Measurements from ENCODE around the gene TMC8. TPM values are rescaled to one million over a fixed set of nuclear protein-coding genes. Genes with fewer than 3 reads are reported as not detected.

Gene TMC8
- total and polyA plus RNA-seq, 2 of the 8 experiments (the other 6 are each of a cell fraction or from before 2014, with no cell fraction given) = 1.00 to 2.8 TPM

DNA sequence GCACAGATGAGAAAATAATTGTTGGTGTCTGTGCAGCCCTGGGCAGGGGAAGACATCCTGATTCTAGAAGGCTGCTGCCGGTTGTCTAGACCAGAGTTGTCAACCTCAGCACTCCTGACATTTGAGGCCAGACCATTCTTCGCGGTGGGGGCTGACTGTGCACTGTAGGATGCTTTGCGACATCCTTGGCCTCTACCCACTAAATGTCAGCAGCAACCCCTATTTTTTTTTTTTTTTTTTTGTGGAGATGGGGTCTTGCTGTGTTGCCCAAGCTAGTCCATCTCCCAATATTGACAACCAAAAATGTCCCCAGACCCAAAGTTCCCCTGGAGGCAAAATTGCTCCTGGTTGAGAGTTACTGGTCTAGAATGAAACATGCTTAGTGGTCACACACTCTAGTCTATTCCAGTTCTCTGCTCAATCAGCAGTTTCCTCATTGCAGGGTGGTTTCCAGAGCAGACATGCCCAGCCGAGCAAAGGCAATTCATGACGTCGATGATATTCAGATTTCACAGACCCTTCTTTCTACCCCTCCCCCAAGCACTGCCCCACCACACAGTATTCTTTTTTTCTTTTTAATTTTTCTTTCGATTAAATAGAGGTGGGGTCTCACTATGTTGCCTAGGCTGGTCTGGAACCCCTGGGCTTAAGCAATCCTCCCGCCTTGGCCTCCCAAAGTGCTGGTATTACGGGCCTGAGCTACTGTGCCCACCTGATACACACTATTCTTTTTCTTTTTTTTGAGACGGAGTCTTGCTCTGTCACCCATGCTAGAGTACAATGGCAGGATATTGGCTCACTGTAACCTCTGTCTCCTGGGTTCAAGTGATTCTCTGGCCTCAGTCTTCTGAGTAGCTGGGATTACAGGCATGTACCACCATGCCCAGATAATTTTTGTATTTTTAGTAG, 24.6 kb downstream of the TMC8 start:
- no peak overlapping the region for H3K4me3 ChIP-seq (ENCODE audit: extremely low read depth in 1 of 4, insufficient read depth in 2 of 4, low read depth in 3 of 4, low read length in 4 of 4)
- H3K79me2 ChIP-seq (ENCODE audit: control insufficient read depth in 1 of 2, insufficient read depth in 2 of 2, low read length in 2 of 2) = no peaks in the 10 kb centered on the region
- H3K56ac ChIP-seq (replicated peaks; ENCODE audit: insufficient read length, low read depth, low read length) = no peak overlapping the region
- H4K8ac ChIP-seq (ENCODE audit: extremely low read depth, insufficient read depth, low read length) = no peak overlapping the region
- no peak overlapping the region for H2BK5ac ChIP-seq (ENCODE audit: low read depth, low read length)
- no peaks in the 10 kb centered on the region for H3K27me3 ChIP-seq (replicated peaks in 1 of 4; ENCODE audit: control insufficient read depth in 3 of 4, extremely low read depth in 1 of 4, insufficient read depth in 3 of 4, low read length in 3 of 4)
- H4K20me1 ChIP-seq (replicated peaks in 1 of 2; ENCODE audit: control insufficient read depth in 1 of 2, insufficient read depth in 2 of 2, low read length in 2 of 2) = no peaks in the 10 kb centered on the region
- H3K14ac ChIP-seq (ENCODE audit: insufficient read length) = no peak overlapping the region
- no peak overlapping the region for H3K23ac ChIP-seq (ENCODE audit: insufficient read length)
- H3K27ac ChIP-seq (ENCODE audit: low read depth, low read length) = no peak overlapping the region
- H3K36me3 ChIP-seq (ENCODE audit: control insufficient read depth in 2 of 4, insufficient read depth in 4 of 4, low read length in 3 of 4) = no peaks in the 10 kb centered on the region
- H3K23me2 ChIP-seq (ENCODE audit: low read depth, low read length) = no peaks in the 10 kb centered on the region
- no peak overlapping the region for H4K91ac ChIP-seq (replicated peaks; ENCODE audit: insufficient read length, low read length)
- no peak overlapping the region for H2BK20ac ChIP-seq (ENCODE audit: low read length)
- CTCF ChIA-PET (ENCODE audit: partially characterized antibody) = no interaction called here
- H3K4me2 ChIP-seq (ENCODE audit: insufficient read depth in 1 of 2, low read depth in 2 of 2, low read length in 2 of 2) = no peak overlapping the region
- H4K5ac ChIP-seq (ENCODE audit: insufficient read length, low read depth, low read length) = no peak overlapping the region
- no peaks in the 10 kb centered on the region for H3K9me3 ChIP-seq (ENCODE audit: insufficient read depth in 2 of 2, low read depth in 1 of 2, low read length in 1 of 2)
- H2AK5ac ChIP-seq (ENCODE audit: low read depth, low read length) = no peak overlapping the region
- POLR2A ChIA-PET (ENCODE audit: partially characterized antibody) = no interaction called here
- H3K4ac ChIP-seq (replicated peaks; ENCODE audit: insufficient read length, low read depth, low read length) = no peak overlapping the region
- 94% methylated on average over 11 of the region's 11 CpGs; no CpG with 5 or more reads in 1 of the 2 experiments for WGBS, 2 experiments (ENCODE audit: extremely low coverage in 1 of 2, insufficient coverage in 1 of 2, insufficient read length in 1 of 2, insufficient replicate concordance in 2 of 2, low coverage in 1 of 2, low lambda C conversion rate in 2 of 2, missing lambda C conversion rate in 1 of 2)
- no peak overlapping the region for H3K18ac ChIP-seq (ENCODE audit: extremely low read depth, low read length)
- H3K9ac ChIP-seq (replicated peaks in 1 of 4; ENCODE audit: extremely low read depth in 1 of 4, low read depth in 3 of 4, low read length in 3 of 4) = no peak overlapping the region
- no peak overlapping the region for H2BK120ac ChIP-seq (replicated peaks; ENCODE audit: low read depth, low read length)
- no peaks in the 10 kb centered on the region for H3K79me1 ChIP-seq (ENCODE audit: low read depth, low read length)
- no peaks in the 10 kb centered on the region for H3K4me1 ChIP-seq (replicated peaks in 1 of 4; ENCODE audit: control insufficient read depth in 3 of 4, insufficient read depth in 4 of 4, low read length in 3 of 4)
- H2AFZ ChIP-seq (ENCODE audit: low read length) = no peak overlapping the region
- no peak overlapping the region for H2BK12ac ChIP-seq (ENCODE audit: low read depth, low read length)
- DNase-seq (ENCODE audit: low read depth in 1 of 2, low spot score in 2 of 2) = no peak
- no peak overlapping the region for H2BK15ac ChIP-seq (ENCODE audit: low read length)
- no peak for FAIRE-seq
- TF ChIP-seq TAF1 (IDR thresholded peaks at IDR 0.05; ENCODE audit: low read depth, low read length) (no peak), RXRA (IDR thresholded peaks at IDR 0.05; ENCODE audit: insufficient read depth, low read depth, low read length) (no peak), CBX5 (IDR thresholded peaks at IDR 0.05; ENCODE audit: low read depth, low read length) (no peak), CEBPB (IDR thresholded peaks at IDR 0.05; ENCODE audit: low read depth, low read length) (no peak), MAFK (IDR thresholded peaks at IDR 0.05; ENCODE audit: low read depth, low read length) (no peak), PHF8 (conservative IDR thresholded peaks at IDR 0.05; ENCODE audit: low read depth, low read length) (no peak), GABPA (IDR thresholded peaks at IDR 0.05; ENCODE audit: borderline replicate concordance, insufficient read depth, low read length) (no peak), CREB1 (IDR thresholded peaks at IDR 0.05) (no peak), CBX8 (IDR thresholded peaks at IDR 0.05; ENCODE audit: borderline replicate concordance, low read depth, low read length) (no peak), NRF1 (IDR thresholded peaks at IDR 0.05; ENCODE audit: low read depth, low read length) (no peak), CHD1 (IDR thresholded peaks at IDR 0.05; ENCODE audit: low read depth, low read length) (no peak), SRF (IDR thresholded peaks at IDR 0.05; ENCODE audit: low read depth, low read length) (no peak)
- TF ChIP-seq, protein P1, sequence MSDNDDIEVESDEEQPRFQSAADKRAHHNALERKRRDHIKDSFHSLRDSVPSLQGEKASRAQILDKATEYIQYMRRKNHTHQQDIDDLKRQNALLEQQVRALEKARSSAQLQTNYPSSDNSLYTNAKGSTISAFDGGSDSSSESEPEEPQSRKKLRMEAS (IDR thresholded peaks at IDR 0.05) = no peak

Measured in H1 (cell line).